DND-41 (cell line): ENCODE results near the gene OSBPL5.

Source experiments
- ATAC-seq: fragments of 200-7000 bp; cut with Tn5 transposase; 3 replicates; pipeline ENCODE4 v1.9.1; 2021; ENCODE audit warnings: low read depth; ENCODE audit not compliant: insufficient read depth
- DNase-seq: peaks from one replicate; pipeline ENCODE4 v3.0.0-alpha.2; 2020
- H2AFZ ChIP-seq: 2 replicates; pipeline ENCODE4 v1.6.0; 2012; ENCODE audit warnings: low read depth, low read length
- H3K27ac ChIP-seq: 2 replicates; pipeline ENCODE4 v1.5.1; 2012; ENCODE audit warnings: low read length, inconsistent platforms
- H3K27me3 ChIP-seq: fragments of 200-600 bp; sonication (generic); 2 replicates; pipeline ENCODE4 v1.6.0; 2012; ENCODE audit warnings: low read length, mild to moderate bottlenecking, inconsistent platforms; ENCODE audit not compliant: insufficient read depth, poor library complexity
- H3K36me3 ChIP-seq: 2 replicates; pipeline ENCODE4 v1.5.1; 2012; ENCODE audit warnings: low read length, inconsistent platforms; ENCODE audit not compliant: insufficient read depth
- H3K4me1 ChIP-seq: 2 replicates; pipeline ENCODE4 v1.5.1; 2012; ENCODE audit warnings: mild to moderate bottlenecking, low read length; ENCODE audit not compliant: insufficient read depth
- H3K4me2 ChIP-seq: 2 replicates; pipeline ENCODE4 v1.6.0; 2012; ENCODE audit warnings: mild to moderate bottlenecking, moderate library complexity, low read length, inconsistent platforms; ENCODE audit not compliant: insufficient read depth
- H3K4me3 ChIP-seq, 2 experiments: fragments of 200-600 bp in 1 of 2; shearing (Covaris generic) in 1 of 2; 2 replicates each; pipeline ENCODE4 v1.5.1; 2012 to 2016; ENCODE audit warnings: inconsistent platforms in 2 of 2, low read length in 2 of 2, mild to moderate bottlenecking in 2 of 2, low read depth in 1 of 2, moderate library complexity in 1 of 2
- H3K79me2 ChIP-seq: 2 replicates; pipeline ENCODE4 v1.6.0; 2012; ENCODE audit warnings: low read length, inconsistent platforms; ENCODE audit not compliant: insufficient read depth
- H3K9ac ChIP-seq: 2 replicates; pipeline ENCODE4 v1.6.0; 2012; ENCODE audit warnings: low read depth, mild to moderate bottlenecking, inconsistent platforms, low read length, moderate library complexity
- H3K9me3 ChIP-seq: 2 replicates; pipeline ENCODE4 v1.5.1; 2012; ENCODE audit warnings: low read length, moderate library complexity, mild to moderate bottlenecking, inconsistent platforms; ENCODE audit not compliant: insufficient read depth, severe bottlenecking
- H4K20me1 ChIP-seq: 2 replicates; pipeline ENCODE4 v1.6.0; 2012; ENCODE audit warnings: low read length; ENCODE audit not compliant: insufficient read depth
- EZH2 ChIP-seq: IDR thresholded peaks from 3 replicates; pipeline ENCODE4 v1.6.1; 2012; ENCODE audit warnings: borderline replicate concordance, low read depth, mild to moderate bottlenecking, moderate library complexity, low read length, inconsistent platforms; ENCODE audit not compliant: severe bottlenecking
- TF ChIP-seq, protein P1 (sequence below): IDR thresholded peaks from 2 replicates; pipeline ENCODE4 v1.5.1; 2012; ENCODE audit warnings: borderline replicate concordance, low read length, moderate library complexity, mild to moderate bottlenecking; ENCODE audit not compliant: poor library complexity, severe bottlenecking; ENCODE audit errors: extremely low read depth

OSBPL5 gene

DNA sequence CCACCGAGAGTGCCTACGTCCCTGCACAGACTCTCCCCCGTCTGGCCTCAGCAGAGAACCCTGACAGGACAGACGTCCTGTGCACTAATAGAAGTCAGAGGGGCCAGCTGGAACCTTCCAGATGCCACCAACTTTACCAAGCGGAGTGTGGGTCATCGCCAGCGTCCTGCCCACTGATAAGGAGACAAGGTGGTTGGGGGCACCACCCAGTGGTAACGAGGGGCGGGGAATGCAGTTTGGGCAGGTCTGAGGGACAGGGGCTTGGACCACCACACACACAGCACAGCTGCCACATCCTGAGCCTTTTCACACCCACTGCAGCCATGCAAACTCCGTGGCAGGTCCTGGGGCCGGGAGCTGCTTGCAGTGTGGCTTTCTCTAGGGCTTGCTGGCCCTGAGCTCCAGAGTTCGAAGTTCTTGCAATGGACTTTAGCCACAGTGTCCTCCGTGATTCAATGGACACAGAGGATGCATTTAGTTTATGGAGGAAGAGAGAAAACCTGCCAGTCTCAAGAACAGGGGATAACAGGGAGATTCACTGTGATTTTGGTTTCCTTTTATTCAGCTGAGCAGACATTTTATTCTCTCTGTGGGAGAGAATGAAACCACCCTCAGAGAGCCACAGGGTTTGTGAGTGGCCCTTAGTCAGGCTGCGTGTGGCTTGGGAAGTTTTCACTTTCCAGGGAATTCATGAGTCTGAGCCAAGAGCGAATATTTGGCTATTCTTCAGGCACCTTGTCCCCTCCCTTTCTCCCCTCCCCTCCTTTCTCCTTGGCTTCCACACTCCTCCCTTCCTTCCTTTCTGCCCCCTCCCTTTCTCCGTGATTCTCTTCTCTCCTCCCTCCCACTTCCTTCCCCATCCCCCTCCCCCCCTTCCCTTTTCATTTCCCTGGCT, 40.4 kb upstream of the OSBPL5 start:
- H3K27me3 ChIP-seq, result no peaks in the 10 kb centered on the region
- DNase-seq, result no peak

DNA sequence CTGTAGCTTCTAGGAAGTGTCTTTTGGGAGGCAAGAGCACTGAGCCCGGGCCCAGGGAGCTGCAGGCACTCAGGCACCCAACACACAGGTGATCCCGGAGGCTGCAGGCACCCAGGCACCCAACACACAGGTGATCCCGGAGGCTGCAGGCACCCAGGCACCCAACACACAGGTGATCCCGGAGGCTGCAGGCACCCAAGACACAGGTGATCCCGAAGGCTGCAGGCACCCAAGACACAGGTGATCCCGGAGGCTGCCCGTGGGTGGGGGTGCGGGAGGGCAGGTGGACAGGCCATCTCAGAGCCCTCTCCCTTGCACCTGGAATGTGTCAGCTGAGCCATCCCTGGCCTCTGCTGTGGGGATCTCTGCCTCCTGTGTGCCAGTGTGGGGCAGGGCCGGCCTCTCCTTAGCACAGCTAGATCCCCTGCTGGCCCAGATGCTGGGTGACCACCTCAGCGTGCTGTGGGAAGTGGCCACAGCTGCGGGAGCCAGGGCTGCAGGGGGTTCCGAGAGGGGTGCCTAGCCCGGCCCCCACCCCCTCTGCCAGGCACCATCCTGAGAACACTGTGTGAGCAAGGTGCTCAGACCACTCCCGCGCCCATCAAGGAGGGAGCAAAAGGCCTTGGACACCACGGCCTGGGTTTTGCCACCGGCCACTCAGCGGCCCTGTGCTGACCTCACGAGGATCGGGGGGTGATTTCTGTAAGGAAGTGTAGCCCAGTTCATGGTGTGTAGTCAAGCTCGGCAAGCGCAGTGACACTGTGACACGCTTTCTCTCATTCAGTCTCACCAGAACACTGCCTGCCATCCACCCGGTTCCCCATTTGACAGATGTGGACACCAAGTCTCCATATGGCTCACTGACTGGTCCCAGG, 39.3 kb upstream of the OSBPL5 start:
- no peaks in the 10 kb centered on the region for H4K20me1 ChIP-seq
- H3K79me2 ChIP-seq, result no peaks in the 10 kb centered on the region
- peaks cover 40% of the 10 kb centered on the region for H3K4me1 ChIP-seq
- no peak overlapping the region for H2AFZ ChIP-seq
- H3K9ac ChIP-seq, result no peak overlapping the region
- H3K9me3 ChIP-seq, result no peaks in the 10 kb centered on the region
- ATAC-seq (no peak), DNase-seq (no peak)
- no peak overlapping the region for H3K4me3 ChIP-seq
- H3K27ac ChIP-seq, result no peak overlapping the region; the same call in 1 of the 2 replicates
- H3K4me2 ChIP-seq, result no peak overlapping the region
- TF ChIP-seq EZH2, result no peak
- TF ChIP-seq, protein P1, sequence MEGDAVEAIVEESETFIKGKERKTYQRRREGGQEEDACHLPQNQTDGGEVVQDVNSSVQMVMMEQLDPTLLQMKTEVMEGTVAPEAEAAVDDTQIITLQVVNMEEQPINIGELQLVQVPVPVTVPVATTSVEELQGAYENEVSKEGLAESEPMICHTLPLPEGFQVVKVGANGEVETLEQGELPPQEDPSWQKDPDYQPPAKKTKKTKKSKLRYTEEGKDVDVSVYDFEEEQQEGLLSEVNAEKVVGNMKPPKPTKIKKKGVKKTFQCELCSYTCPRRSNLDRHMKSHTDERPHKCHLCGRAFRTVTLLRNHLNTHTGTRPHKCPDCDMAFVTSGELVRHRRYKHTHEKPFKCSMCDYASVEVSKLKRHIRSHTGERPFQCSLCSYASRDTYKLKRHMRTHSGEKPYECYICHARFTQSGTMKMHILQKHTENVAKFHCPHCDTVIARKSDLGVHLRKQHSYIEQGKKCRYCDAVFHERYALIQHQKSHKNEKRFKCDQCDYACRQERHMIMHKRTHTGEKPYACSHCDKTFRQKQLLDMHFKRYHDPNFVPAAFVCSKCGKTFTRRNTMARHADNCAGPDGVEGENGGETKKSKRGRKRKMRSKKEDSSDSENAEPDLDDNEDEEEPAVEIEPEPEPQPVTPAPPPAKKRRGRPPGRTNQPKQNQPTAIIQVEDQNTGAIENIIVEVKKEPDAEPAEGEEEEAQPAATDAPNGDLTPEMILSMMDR, result no peak
- H3K27me3 ChIP-seq, result no peaks in the 10 kb centered on the region
- H3K36me3 ChIP-seq, result no peaks in the 10 kb centered on the region

More for the DNA sequence above, 40.4 kb upstream of the OSBPL5 start:
- H3K9ac ChIP-seq, result no peak overlapping the region
- no peaks in the 10 kb centered on the region for H3K79me2 ChIP-seq
- H3K4me1 ChIP-seq, result peaks cover 36% of the 10 kb centered on the region
- H3K4me3 ChIP-seq, result no peak overlapping the region
- H3K36me3 ChIP-seq, result no peaks in the 10 kb centered on the region
- ATAC-seq, result no peak
- H3K4me2 ChIP-seq, result no peak overlapping the region
- no peaks in the 10 kb centered on the region for H4K20me1 ChIP-seq
- no peak overlapping the region for H3K27ac ChIP-seq
- H2AFZ ChIP-seq, result no peak overlapping the region
- peaks cover under 1% of the 10 kb centered on the region for H3K9me3 ChIP-seq
- no peak for TF ChIP-seq EZH2
- TF ChIP-seq, protein P1, result no peak

DNA sequence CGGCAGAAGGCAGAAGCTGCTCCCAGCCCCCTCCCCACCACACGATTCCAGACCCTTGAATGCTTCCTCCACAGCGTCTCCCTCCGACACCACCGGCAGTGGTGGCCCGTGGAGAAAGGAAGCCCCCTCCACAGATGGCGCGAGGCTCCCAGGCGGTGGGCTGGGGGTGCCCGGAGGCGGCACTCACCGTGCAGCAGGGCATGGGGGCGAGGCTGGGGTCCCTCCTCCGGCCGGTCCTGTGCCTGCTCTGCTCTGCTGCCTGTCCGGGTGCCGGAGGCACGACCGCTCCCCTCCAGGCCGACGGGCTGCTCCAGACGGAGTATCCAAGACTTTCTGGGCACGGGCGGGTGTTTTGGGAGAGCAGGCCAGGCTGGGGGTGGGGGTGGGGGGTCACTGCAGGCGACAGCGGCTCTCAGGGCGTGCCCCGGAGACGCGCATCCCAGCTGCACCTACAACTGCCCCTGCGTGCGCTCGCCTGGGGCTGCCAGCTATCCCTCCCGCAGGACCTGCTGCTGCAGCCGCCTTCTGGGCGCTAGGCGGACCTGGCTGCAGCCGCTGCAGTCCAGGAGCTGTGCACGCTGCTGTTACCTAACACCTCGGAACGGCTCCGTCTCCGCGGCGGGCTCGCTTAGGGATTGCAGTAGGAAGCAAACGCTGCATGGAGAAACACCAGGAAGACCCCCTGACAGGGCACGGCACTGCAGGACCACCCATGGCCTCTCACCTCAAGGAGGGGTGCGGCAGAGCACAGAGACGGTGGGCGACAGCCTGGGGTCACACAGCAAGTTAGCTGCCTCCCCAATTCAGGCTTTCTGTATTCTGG, 38.3 kb upstream of the OSBPL5 start:
- H3K4me2 ChIP-seq, result no peak overlapping the region
- peak; percentile 18 for ATAC-seq

More for the DNA sequence above, 38.3 kb upstream of the OSBPL5 start:
- no peak for DNase-seq
- H3K4me3 ChIP-seq, result no peak overlapping the region
- no peak overlapping the region for H2AFZ ChIP-seq
- H3K27ac ChIP-seq, result peak overlapping the region; percentile 73; the same call in 1 of the 2 replicates
- H3K27me3 ChIP-seq, result no peaks in the 10 kb centered on the region
- no peaks in the 10 kb centered on the region for H3K9me3 ChIP-seq
- no peaks in the 10 kb centered on the region for H3K36me3 ChIP-seq
- H3K9ac ChIP-seq, result no peak overlapping the region
- no peaks in the 10 kb centered on the region for H3K79me2 ChIP-seq
- TF ChIP-seq, protein P1, result no peak
- no peak for TF ChIP-seq EZH2
- peaks cover 33% of the 10 kb centered on the region for H3K4me1 ChIP-seq
- no peaks in the 10 kb centered on the region for H4K20me1 ChIP-seq
